Measurements from ENCODE around the gene CD247.

GRCh38 chr1:167507719-167508118 lies 10.6 kb downstream of the CD247 start:
- TF ChIP-seq SUZ12 (IDR thresholded peaks at IDR 0.05; ENCODE audit: extremely low read depth, insufficient read depth, insufficient read length) (no peak), ZNF274 (IDR thresholded peaks at IDR 0.05; ENCODE audit: low read depth, low read length) (no peak), YY1 (IDR thresholded peaks at IDR 0.05; ENCODE audit: insufficient read depth, insufficient read length) (no peak)
